DMS 273 treated with DMSO at 0.1 percent for 48 hours (cell line): ENCODE results near the gene BRD3.

Source experiments
- DNase-seq: peaks from one replicate; lab custom pipeline; 2025; lab: John Stamatoyannopoulos, UW

BRD3 gene

DNA sequence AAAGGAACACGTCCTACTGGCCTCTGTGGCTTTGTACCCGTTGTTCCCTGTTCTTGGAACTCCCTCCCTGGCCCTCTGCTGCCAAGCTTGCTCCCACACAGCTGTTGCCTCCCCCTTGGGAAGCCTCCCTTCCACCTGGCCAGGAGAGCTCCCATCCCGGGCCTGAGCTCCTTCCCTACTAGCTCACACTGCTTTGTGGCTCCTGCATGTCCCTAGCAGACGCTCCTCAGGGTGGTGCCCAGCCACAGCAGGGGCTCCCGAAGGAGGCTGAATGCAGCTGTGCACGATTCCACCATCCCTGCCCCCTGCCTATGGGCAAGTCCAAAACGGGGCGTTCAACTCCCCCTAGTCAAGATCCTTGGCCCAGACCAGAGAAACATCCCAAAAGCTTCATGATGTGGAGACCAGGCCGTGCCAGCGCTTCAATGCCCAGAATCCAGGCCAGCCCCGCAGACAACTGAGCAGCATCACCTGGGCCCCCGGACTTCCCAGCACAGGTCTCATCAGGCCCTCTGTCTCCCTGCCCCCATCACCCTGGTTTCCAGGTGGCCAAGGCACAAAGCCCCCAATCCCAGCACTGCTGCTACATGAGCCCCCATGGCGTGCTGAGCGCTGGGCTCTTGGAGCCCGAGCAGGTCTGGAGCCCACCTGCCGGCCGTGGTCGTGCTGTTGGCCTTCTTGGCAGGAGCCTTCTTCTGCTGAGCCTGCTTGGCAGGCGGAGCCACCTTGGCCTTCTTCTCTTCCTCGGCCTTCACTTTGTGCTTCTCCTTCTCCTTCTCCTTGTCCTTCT, 28.2 kb downstream of the BRD3 start:
- DNase-seq = no peak

DNA sequence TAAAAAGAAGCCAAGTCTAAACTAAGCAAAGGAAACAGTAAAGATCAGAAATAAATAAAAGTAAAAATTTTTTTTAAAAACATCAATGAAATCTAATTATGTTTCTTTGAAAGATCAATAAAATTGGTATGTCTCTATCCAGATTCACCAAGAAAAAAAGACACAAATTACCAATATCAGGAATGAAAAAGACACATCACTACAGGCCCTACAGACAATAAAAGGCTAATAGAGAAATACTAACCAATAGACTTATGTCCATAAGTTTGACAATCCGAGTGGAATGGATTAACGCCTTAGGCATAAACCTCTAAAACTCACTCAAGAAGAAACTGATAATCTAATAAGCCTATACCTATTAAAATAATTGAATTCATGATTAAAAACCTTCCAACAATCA, 30.2 kb downstream of the BRD3 start:
- no peak for DNase-seq

DNA sequence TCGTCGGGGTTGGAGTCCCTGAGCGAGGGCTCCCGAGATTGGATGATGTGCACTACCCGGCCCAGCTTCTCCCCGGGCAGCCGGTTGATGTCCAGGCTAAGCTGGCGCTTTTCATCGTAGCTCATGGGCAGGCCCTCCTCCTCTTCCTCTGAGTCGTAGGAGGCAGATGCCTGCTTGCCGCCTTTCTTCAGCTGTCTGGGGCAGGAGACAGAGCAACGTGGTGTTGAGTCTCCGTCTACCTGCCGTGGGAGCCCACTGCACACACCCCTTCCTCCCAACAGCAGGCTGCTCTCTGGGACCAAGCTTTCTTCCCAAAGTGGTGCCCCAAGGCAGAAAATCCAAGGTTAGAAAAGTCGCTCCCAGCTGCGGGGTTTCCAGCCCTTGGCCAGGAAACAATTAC, 31.7 kb downstream of the BRD3 start:
- DNase-seq = no peak

DNA sequence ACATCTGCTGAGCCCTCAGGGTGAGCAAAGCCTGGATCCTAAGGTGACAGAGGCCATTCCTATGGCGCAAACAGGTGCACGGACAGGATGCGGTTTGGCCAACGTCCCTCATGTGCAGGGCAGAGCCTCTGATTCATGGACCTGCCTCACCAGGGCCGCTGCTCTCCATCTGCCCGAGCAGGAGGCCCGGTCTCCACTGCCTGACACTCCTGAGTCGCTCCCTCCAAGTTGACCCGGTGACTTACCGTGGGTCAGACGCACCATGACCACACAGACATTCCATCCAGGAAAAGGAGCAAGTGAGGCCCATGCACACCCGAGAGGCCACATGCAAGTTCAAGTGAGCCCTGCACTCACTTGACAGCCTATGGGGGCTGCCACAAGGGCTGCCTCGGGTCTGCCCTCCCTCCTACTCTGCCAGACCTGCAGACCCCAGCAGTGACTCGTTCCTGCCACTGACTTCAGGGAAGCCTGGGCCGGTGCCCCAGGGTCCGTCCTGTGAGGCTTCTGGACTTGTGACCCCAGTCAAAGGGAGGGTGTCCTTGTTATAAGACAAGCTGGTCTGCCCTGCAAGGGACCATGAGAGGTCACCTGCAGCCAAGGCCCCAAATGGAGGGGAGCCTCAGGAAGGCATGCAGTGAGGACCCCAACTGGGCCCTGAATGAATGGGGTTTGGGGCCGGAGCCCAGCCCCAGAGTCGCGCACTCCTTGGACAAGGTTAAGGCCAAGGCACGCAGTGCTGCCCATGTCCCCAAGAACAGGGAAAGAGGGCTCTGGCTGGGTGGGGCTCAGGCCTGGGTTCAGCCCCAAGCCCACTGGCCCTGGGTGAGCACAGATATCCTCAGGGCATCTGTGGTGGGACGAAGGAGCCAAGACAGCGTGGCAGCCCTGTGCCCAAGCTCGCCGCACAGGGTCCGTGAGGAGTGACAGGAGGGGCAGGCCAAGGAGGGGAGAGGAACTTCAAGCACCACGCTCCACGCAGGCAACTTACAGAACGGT, 32.5 kb downstream of the BRD3 start:
- no peak for DNase-seq

DNA sequence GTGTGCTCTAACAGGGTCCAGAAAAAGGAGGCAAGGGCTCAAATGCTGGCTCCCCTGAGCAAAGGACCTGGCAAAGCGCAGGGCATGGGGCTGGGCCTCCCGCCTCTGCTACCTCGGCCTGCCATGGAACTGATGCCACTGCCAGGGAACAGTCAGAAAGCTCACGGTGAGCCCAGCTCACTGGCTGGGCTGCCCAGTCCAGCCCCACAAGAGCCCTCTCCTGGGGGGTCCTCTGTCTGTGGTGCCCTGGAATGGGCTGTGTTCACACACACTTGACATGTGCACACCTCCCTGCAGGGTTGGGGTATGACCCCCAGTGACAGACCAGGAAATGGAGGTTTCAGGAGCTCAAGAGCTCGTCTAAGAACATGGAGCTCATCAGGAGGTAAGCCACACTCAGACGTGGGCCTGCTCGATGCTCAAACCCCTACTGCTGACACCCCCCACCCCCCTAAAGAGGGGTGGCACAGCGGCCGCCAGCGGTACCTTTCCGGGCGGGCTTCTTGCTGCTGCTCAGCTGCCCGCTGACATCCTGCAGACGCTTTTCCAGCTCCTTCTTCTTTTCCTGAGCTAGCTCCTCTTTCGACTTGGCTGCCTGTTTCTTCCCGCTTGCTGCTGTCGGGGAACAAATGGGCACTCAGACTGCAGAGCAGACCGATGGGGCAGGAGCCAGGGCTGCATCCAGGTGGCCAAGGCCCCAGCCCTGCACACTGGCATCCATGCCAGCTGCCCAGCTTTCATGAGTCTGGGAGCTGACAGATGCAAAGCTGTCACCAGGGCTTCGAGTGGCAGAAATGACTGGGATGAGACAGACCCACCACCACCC, 33.4 kb downstream of the BRD3 start:
- DNase-seq = no peak

DNA sequence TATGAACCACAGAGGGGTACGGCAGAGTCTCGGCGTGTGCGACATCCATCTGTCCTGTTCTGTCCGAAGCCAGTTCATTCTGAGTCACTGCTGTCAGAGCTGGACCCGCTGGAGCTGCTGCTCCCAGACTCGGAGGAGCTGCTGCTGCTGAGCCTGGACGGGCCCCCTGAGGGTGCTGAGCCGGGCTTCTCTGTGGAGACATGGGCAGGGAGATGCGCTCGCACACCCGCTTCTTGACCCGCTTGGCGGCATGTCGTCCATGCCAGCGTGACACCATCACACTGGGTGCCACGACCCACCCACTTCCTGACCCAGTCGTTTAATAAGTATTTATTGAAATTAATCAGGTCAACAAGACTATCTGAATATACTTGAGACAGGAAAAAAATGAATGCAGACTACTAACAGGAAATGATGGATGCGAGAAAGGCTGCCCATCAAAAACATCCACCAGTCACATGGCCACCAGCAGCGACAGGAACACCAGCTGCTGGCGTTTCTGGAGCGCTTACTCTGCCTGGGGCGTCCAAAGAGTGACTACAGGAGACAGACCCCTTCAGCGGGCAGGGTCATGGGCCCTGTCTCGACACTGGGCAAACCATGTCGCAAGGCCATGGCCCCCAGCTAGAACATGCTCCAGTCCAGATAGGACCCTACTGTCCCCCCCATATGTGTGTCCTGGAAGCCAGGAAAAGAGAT, 34.2 kb downstream of the BRD3 start:
- DNase-seq = no peak

DNA sequence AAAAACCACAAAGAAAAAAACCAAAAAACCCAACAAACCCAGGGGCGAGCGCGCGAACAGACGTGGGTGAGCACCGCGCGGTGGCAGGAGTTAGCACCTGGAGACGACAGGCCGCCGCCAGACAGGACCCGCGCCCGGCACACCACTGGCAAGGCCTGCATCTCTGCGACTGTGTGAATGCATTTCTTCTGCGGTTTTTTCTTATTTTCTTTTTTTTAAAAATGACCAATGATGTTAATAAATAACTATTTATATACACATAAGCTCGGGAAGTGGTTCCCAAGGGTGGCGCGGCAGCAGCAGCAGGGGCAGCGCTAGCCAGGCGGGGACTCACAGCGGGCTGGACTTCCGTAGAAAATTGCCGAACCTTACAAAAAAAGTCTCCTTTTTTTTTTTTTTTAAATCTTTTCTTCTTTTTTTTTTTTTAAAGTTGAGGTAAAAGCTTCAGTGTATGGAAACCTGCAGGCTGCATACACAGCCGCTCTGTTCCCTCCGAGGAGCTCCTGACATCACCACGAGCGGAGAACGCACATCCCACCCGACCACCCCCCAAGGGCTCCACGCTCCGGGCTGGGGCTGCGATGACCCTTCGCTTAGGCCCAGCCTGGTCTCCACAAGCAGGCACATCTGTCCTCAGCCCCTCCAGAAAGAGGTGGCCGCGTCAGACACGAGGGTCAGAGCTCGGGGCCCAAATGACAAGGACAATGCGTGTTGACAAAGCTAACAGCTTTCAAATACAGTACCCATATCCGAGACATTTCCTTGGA, 35.2 kb downstream of the BRD3 start:
- DNase-seq = no peak

DNA sequence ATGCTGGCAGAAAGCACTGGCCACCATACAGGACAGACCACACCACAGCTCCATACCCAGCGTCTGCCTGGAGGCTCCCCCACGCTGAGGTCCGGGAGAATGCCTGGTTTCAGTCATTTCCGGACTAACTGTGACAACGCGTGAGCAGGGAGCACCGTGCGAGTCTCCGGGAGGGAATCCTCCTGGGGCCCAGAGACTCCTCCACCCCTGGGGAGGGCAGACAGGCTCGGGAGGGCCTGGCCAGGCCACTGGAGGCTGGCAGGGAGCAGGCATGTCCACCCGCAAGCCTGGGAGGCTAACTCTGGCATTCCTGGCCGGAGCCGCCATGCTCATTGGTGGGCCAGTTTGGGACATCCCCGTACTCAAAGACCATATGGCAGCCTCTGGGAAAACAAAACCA, 36.0 kb downstream of the BRD3 start:
- DNase-seq = no peak

DNA sequence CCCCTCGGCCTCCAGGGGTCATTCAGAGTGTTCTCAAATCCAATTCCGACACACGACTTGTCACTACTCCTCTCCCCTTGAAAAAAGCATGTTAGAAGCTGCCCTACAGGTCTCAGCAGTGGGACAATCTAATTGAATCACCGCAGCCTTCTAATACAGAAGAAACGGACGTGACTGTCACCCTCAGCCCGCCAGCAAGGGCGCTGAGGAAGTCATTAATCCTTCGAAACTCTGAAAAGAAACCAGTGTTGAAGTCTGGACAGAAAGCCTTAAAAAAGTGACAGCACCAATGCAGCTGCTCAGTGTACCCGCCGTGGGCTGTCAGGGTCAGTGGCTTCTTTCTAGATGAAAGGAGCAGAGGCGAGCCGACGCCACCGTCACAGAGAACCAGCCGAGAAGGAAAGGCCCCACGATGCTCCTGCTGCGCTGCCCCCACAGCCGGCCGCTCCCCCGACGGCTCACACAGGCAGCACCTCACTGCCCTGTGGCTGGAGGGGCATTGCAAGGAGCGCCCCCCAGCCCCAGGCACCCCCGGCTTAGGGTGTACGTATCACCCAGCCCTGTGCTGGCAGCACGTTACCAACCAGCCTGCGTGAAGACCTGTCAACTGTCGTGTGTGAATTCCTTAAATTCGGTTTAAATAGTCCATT, 36.9 kb downstream of the BRD3 start:
- no peak for DNase-seq

DNA sequence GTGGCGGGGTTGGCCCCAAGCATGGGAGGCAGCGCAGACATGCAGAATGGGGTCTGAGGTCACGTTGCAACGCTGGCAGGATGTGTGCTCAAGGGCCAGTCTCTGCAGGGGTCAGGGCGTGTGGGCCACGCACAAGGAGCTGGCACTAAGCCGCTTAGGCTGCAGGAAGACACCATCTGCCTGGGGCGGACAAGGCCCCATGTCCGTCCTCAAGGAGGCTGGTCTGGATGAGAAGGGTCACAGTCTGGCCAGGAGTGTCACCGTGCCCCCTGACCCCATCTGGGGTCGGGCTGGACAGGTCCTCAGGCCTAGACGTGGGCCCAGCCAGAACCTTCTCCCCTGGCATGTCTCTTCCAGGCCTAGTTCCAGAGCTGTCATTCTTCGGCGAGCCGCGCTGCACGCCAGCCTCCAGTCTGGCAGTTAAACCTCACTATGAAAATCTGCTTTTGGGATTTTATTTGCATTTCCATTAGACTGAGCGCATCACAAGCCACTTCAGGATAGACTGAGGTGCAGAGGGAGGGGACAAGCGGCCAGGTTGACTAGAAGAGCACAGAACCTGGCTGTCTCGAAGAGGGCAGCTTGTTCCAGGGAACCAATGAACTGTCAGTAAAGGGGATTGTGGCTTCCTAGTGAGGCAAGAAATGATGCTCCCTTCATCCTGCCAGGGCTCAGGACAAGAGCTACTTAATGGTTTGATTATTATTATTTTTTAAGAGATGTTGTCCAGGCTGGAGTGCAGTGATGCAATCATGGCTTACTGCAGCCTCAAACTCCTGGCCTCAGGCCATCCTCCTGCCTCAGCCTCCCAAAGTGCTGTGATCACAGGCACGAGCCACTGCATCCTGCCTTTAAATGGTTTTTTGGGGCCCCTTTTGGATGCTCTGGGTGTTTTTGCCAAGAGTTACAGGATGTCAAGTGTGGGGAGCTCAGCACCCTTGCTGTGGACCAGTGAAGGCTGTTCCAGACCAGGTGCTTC, 38.3 kb downstream of the BRD3 start:
- DNase-seq = no peak

DNA sequence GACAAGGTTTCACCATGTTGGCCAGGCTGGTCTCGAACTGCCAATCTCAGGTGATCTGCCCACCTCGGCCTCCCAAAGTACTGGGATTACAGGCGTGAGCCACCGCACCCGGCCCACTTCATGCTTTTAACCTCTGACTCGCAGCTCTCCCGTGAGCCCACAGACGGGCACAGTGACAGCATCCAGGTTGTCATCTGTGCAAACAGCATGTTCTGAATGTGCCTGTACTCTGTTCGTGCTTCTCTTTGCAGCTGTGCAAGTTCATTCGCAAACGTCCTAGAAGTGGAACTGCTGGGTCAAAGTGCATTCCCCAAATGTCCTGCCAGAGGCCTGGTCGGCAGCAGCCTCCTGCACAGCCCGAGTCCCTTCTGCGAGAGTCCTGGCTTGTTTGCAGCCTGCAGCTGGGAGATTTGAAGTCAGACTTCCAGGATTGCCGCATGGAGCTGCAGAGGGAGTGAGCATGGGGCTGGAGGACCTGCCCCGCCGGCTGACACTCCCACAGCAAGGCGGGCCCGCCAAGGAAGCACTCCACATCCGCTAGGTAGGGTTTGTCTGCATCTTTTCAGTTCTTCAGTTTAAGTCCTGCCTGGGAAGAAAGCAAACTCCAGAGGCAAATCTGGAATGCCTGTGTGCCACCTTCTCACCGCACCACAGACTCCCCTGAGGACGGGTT, 39.1 kb downstream of the BRD3 start:
- DNase-seq = no peak

DNA sequence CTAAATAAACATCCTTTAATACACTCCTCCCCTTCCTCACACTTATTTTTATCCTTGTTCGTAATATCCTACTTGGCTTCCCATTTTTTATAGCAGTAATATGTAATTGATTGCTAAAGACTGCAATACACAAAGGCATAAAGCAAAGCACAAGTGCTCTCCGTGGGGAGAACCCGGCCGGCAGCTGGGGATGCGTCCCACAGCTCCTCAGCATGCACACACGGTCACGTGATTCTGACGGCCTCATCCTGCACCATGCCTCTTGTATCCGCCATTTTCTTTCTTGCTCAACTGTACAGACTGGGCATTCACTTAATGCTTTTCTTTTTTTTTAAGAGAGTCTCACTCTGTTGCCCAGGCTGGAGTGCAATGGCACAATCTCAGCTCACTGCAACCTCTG, 39.8 kb downstream of the BRD3 start:
- DNase-seq = no peak

DNA sequence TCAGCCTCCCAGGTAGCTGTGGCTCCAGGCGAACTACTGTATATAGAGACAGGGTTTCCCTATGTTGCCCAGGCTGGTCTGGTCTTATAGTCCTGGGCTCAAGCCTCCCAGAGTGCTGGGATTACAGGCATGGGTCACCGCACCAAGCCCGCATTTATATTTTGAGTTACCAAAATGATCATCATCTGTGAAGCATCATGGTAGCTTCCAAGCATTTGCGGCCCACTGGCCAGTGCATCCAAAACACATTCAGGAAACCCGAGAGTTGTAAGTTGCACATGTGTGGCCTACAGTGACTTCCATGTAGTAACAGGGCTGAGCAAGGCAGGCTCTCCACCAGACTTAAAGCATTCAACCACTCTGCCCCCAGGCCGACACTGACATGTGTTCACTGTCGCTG, 40.3 kb downstream of the BRD3 start:
- no peak for DNase-seq

DNA sequence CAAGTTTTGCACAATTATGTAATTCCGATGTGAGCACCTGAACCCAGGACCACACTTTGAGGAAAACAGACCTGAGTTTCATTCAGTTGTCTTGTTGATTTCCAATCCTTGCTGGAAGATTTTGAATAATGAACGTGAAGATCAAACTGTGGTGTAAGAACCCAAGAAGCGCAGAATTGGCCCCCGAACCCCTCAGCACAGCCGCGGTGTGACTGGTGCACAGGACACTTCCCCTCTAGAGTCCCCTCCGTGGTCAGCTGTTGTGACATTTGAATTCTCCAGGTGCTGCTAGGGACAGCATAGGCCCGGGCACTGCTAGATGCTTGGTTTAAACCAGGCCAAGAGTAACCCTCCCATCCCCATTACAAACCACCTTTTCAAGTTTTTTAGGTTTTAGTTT, 40.8 kb downstream of the BRD3 start:
- no peak for DNase-seq

DNA sequence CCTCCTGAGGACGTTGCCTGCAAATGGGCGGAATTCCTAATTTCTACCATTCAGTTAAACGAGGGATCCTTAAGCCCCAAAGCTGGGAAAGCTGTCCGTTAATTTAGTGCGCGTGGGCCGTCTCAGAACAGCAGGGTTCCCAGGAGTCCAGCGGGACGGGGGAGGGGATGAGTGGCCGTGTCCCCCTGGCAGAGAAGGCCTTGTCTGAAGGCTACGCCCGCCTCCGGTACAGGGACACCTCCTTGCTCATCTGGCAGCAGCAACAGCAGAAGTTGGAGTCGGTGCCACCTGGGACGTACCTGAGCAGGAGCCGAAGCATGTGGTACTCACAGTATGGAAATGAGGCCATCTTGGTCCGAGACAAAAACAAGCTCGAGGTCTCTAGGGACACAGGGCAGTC, 41.2 kb downstream of the BRD3 start:
- DNase-seq = no peak

DNA sequence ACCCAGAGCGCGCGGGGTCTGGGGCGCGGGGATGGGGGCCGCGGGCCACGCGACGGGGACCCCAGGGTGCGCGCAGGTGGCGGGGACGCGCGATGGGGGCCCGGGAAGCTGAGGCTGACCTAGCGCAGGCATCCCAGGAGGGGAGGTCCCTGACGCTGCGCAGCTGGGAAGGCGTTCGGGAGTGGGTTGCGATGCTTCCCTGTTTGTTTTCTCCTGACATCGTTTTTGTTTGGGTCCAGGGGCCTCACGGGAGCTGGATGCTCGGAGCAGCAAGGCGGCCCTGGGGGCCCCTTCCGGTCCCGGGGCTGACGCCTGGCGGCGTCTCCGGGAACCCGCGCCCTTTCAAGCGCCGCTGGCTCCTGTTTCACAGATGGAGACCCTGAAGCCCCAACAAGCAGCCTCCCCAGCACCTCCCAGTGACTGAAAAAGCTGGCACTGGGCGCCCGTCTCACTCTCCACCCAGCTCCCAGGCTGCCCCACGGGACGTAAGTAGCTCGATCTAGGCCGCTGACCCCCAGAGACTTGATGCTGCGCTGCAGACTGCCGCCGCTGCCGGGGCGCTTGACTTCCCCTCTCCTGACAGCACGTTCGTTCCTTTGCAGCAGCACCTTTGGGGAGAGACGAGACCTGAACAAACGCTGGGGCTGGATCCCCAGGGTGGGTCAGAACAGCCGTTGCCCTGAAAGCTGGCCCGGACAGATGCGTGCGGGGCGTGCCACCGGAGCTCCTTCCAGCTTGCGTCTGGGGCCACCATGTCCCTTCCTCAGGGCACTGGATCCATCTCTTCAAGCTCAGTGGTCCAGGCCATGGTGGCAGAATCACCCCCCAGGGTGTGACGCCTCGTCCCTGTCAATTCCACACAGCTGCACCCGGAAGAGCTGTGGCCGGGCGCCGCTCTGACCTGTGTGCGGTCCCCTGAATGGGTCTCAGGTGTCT, 42.0 kb downstream of the BRD3 start:
- DNase-seq = no peak

DNA sequence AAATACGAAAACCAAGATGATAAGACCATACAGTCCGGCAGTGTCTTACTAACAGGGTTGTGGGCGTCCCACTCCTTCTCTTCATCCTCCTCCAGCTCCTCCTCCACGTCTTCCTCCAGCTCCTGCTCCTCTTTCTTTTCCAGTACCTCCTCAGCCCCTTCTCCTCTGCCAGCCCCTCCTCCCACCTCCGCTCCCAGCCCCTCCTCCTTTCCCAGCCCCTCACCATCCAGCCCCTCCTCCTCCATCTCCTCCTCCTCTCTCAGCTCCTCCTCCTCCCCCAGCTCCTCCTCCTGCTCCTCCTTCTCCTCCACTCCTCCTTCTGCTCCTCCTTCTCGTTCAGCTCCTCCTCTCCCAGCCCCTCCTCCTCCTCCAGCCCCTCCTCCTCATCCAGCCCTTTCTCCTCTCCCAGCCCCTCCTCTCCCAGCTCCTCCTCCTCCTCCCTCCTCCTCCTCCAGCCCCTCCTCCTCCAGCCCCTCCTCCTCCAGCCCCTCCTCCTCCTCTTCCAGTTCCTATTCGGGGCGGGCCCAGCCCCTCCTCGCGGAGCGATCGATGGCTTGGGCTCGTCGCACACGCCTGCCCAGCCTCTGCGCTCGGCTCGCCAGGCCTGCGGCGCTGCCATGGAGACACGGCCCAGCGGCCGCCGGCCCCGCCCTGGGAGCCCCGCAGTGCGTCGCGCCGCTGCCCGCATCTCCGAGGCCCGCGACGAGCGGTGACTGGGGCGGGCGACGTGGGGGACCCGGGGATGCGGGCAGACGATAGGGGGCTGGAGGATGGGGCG, 42.8 kb downstream of the BRD3 start, which contains the start of gene BRD3OS:
BRD3OS (plus strand) TSS at position 654 of the 778 bp plus-strand sequence. CDS start 1,267 bp downstream, outside the sequence.
- DNase-seq = peak; percentile 90
